H9 (cell line): ENCODE results near the gene LRP2. TPM values are rescaled to one million over a fixed set of nuclear protein-coding genes. Genes with fewer than 3 reads are reported as not detected.

Source experiments
- DNase-seq: peaks from one replicate; pipeline ENCODE4 v3.0.0-alpha.2; 2017
- H2AFZ ChIP-seq: one replicate; pipeline ENCODE4 v1.6.1; 2013; ENCODE audit warnings: mild to moderate bottlenecking, low read length, control low read depth, moderate library complexity
- H2AK5ac ChIP-seq: 2 replicates; pipeline ENCODE4 v1.6.1; 2013; ENCODE audit warnings: low read length, control low read depth, mixed read lengths; ENCODE audit not compliant: insufficient read length
- H2BK120ac ChIP-seq: one replicate; pipeline ENCODE4 v1.6.1; 2013; ENCODE audit warnings: low read depth, mild to moderate bottlenecking, low read length, control low read depth, inconsistent platforms; ENCODE audit not compliant: poor library complexity, severe bottlenecking
- H2BK12ac ChIP-seq: 2 replicates; pipeline ENCODE4 v1.6.1; 2013; ENCODE audit warnings: low read length, control low read depth, mixed read lengths, low read depth; ENCODE audit not compliant: insufficient read length
- H2BK15ac ChIP-seq: 2 replicates; pipeline ENCODE4 v1.6.1; 2013; ENCODE audit warnings: low read depth, low read length, control low read depth
- H2BK20ac ChIP-seq: one replicate; pipeline ENCODE4 v1.6.1; 2013; ENCODE audit warnings: low read depth, mild to moderate bottlenecking, low read length, control low read depth, inconsistent platforms; ENCODE audit not compliant: poor library complexity, severe bottlenecking
- H2BK5ac ChIP-seq: 2 replicates; pipeline ENCODE4 v1.6.1; 2013; ENCODE audit warnings: low read length, control low read depth, mixed read lengths; ENCODE audit not compliant: insufficient read length
- H3K14ac ChIP-seq: 2 replicates; pipeline ENCODE4 v1.6.1; 2013; ENCODE audit warnings: low read length, control low read depth; ENCODE audit not compliant: insufficient read depth
- H3K18ac ChIP-seq: 2 replicates; pipeline ENCODE4 v1.6.1; 2013; ENCODE audit warnings: low read depth, mild to moderate bottlenecking, mixed read lengths, low read length, control low read depth; ENCODE audit not compliant: insufficient read length
- H3K23ac ChIP-seq: 2 replicates; pipeline ENCODE4 v1.6.1; 2013; ENCODE audit warnings: low read length, control low read depth, mixed read lengths, low read depth; ENCODE audit not compliant: insufficient read length
- H3K23me2 ChIP-seq: 2 replicates; pipeline ENCODE4 v1.6.1; 2013; ENCODE audit warnings: low read depth, mild to moderate bottlenecking, mixed read lengths, low read length, control low read depth; ENCODE audit not compliant: insufficient read length, poor library complexity, severe bottlenecking
- H3K27ac ChIP-seq: 2 replicates; pipeline ENCODE4 v1.5.1; 2013; ENCODE audit warnings: low read length, control low read depth, mixed read lengths, low read depth; ENCODE audit not compliant: insufficient read length
- H3K27me3 ChIP-seq: 2 replicates; pipeline ENCODE4 v1.6.1; 2013; ENCODE audit warnings: low read length, control low read depth, inconsistent platforms; ENCODE audit not compliant: insufficient read depth
- H3K4ac ChIP-seq: 2 replicates; pipeline ENCODE4 v1.6.1; 2013; ENCODE audit warnings: low read depth, mild to moderate bottlenecking, control low read depth, inconsistent platforms, low read length, moderate library complexity
- H3K4me1 ChIP-seq: 2 replicates; pipeline ENCODE4 v1.6.1; 2013; ENCODE audit warnings: low read length, control low read depth, inconsistent platforms; ENCODE audit not compliant: insufficient read depth
- H3K4me2 ChIP-seq: 2 replicates; pipeline ENCODE4 v1.6.1; 2013; ENCODE audit warnings: low read length, control low read depth, mixed read lengths; ENCODE audit not compliant: insufficient read length, insufficient read depth
- H3K56ac ChIP-seq: 2 replicates; pipeline ENCODE4 v1.6.1; 2013; ENCODE audit warnings: low read depth, mild to moderate bottlenecking, mixed read lengths, low read length, control low read depth; ENCODE audit not compliant: insufficient read length
- H3K79me1 ChIP-seq: 2 replicates; pipeline ENCODE4 v1.6.1; 2013; ENCODE audit warnings: low read depth, mild to moderate bottlenecking, moderate library complexity, low read length, control low read depth, inconsistent platforms; ENCODE audit not compliant: insufficient read depth, poor library complexity, severe bottlenecking
- H3K79me2 ChIP-seq: 2 replicates; pipeline ENCODE4 v1.6.1; 2013; ENCODE audit warnings: low read length, control low read depth, inconsistent platforms; ENCODE audit not compliant: insufficient read depth
- H3K9ac ChIP-seq: 2 replicates; pipeline ENCODE4 v1.6.1; 2013; ENCODE audit warnings: low read length, control low read depth, mixed read lengths; ENCODE audit not compliant: insufficient read length; ENCODE audit errors: extremely low read depth
- H3K9me3 ChIP-seq: one replicate; pipeline ENCODE4 v1.6.1; 2013; ENCODE audit warnings: low read depth, low read length, inconsistent platforms; ENCODE audit not compliant: control insufficient read depth
- H3T11ph ChIP-seq: one replicate; pipeline ENCODE4 v1.6.1; 2013; ENCODE audit warnings: mild to moderate bottlenecking, low read length, control low read depth, inconsistent platforms
- H4K20me1 ChIP-seq: one replicate; pipeline ENCODE4 v1.6.1; 2013; ENCODE audit not compliant: control insufficient read depth, insufficient read length, insufficient read depth
- H4K5ac ChIP-seq: 2 replicates; pipeline ENCODE4 v1.6.1; 2013; ENCODE audit warnings: low read depth, mild to moderate bottlenecking, mixed read lengths, low read length, control low read depth; ENCODE audit not compliant: insufficient read length
- H4K8ac ChIP-seq: replicated peaks from 2 replicates; pipeline ENCODE4 v1.6.1; 2013; ENCODE audit warnings: low read length, control low read depth, mixed read lengths, low read depth; ENCODE audit not compliant: insufficient read length
- H4K91ac ChIP-seq: 2 replicates; pipeline ENCODE4 v1.6.1; 2013; ENCODE audit warnings: low read depth, mild to moderate bottlenecking, moderate library complexity, mixed read lengths, low read length, control low read depth; ENCODE audit not compliant: insufficient read length
- H3K27ac Mint-ChIP-seq, 3 experiments: 2 replicates in 2 of 3; 3 replicates in 1 of 3; pipeline ENCODE4 v1.8.0; 2020 to 2021; ENCODE audit warnings: mixed read lengths in 3 of 3, mild to moderate bottlenecking in 1 of 3, moderate library complexity in 1 of 3
- H3K27me3 Mint-ChIP-seq: 2 replicates; pipeline ENCODE4 v1.8.0; 2021; ENCODE audit warnings: low read depth, mild to moderate bottlenecking, moderate library complexity, mixed read lengths
- H3K36me3 Mint-ChIP-seq, 3 experiments: 2 replicates in 2 of 3; 3 replicates in 1 of 3; pipeline ENCODE4 v1.8.0; 2020 to 2021; ENCODE audit warnings: low read depth in 3 of 3, mixed read lengths in 3 of 3; ENCODE audit not compliant: insufficient read depth in 1 of 3
- H3K4me1 Mint-ChIP-seq, 2 experiments: 2 replicates each; pipeline ENCODE4 v1.8.0; 2020; ENCODE audit warnings: mixed read lengths in 2 of 2
- H3K4me3 Mint-ChIP-seq, 2 experiments: 2 replicates in 1 of 2; 3 replicates in 1 of 2; pipeline ENCODE4 v1.8.0; 2020 to 2021; ENCODE audit warnings: mild to moderate bottlenecking in 2 of 2, mixed read lengths in 2 of 2, moderate library complexity in 1 of 2
- H3K9me3 Mint-ChIP-seq, 2 experiments: 2 replicates in 1 of 2; 3 replicates in 1 of 2; pipeline ENCODE4 v1.8.0; 2020; ENCODE audit warnings: mild to moderate bottlenecking in 2 of 2, mixed read lengths in 2 of 2, moderate library complexity in 1 of 2
- CTCF ChIP-seq: fragments of 200-600 bp; sonication (generic); conservative IDR thresholded peaks from 3 replicates; pipeline ENCODE4 v1.8.0; 2021; ENCODE audit warnings: antibody characterized with exemption, mild to moderate bottlenecking
- WGBS: extraction: QIAGEN DNeasy Blood & Tissue Kit; methylation state at CpG from one replicate; pipeline ENCODE4 v1.1.7; 2013; ENCODE audit warnings: missing lambda C conversion rate, low lambda C conversion rate, mixed read lengths; ENCODE audit not compliant: insufficient read length; ENCODE audit errors: extremely low coverage; 5-methylcytosine and 5-hydroxymethylcytosine counted together
- total RNA-seq: library from RNA; stranded (reverse); gene quantifications from 2 replicates; pipeline ENCODE4 v1.2.1, GENCODE V29; 2021

LRP2 gene
- total RNA-seq, 1 experiment from 2014 or later = 1.4 TPM

DNA sequence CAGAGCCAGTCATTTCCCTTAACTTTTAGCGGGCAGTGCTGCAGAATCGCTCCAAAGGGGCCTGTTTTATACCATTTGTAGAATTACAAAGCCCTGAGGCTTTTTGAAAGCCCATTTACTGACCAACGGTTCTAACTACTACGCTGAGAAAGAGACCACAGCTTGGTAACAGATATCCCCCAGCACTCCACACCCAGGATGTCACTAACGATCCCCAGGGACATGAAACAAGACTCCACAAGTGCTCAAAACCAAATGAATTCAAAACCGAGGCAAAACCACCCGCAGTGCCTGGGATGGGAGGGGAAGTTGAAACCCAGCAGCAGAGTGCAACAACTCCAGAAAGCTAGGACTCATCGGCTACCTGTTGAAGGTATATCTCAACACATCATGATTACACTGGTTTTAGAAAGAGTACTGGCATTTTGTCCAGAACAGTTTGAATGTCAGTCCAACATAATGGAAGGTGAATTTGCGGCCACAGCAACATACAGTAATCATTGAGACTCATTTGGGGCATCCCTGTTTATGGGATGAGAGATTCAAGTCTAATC, 33.6 kb upstream of the LRP2 start:
- Histone ChIP-seq H3K4me2 (no peak overlapping the region), H4K91ac (no peak overlapping the region), H3K4ac (no peak overlapping the region), H2BK120ac (no peak overlapping the region), H3K9me3 (no peaks in the 10 kb centered on the region), H3K79me1 (no peaks in the 10 kb centered on the region), H2AK5ac (no peak overlapping the region), H3K23ac (no peak overlapping the region), H3K23me2 (no peaks in the 10 kb centered on the region), H4K20me1 (no peaks in the 10 kb centered on the region), H3K18ac (no peak overlapping the region), H2BK15ac (no peak overlapping the region), H2AFZ (no peak overlapping the region), H3K27ac (no peak overlapping the region), H4K8ac (no peak overlapping the region), H2BK20ac (no peak overlapping the region), H3K27me3 (no peaks in the 10 kb centered on the region), H2BK5ac (no peak overlapping the region), H3T11ph (no peak overlapping the region), H3K14ac (no peak overlapping the region), H4K5ac (no peak overlapping the region), H3K9ac (no peak overlapping the region), H3K4me1 (no peaks in the 10 kb centered on the region), H3K79me2 (no peaks in the 10 kb centered on the region), H2BK12ac (no peak overlapping the region), H3K56ac (no peak overlapping the region)
- WGBS = no CpG with 5 or more reads among the region's 9 CpGs
- no peak overlapping the region; a peak in 1 of 7 replicates for H3K27ac Mint-ChIP-seq
- TF ChIP-seq CTCF = no peak
- no peak overlapping the region for H3K4me3 Mint-ChIP-seq
- peaks cover 3% of the 10 kb centered on the region for H3K27me3 Mint-ChIP-seq
- peak; percentile 28 for DNase-seq
- H3K4me1 Mint-ChIP-seq = peaks cover 27 to 29% of the 10 kb centered on the region in 2 experiments
- peaks cover 19 to 21% of the 10 kb centered on the region in 2 experiments for H3K9me3 Mint-ChIP-seq
- peaks cover 2 to 16% (median 11%) of the 10 kb centered on the region in 3 experiments; a peak in 5 of 7 replicates for H3K36me3 Mint-ChIP-seq
